ENCODE measurements around the gene PTAR1. TPM values are rescaled to one million over a fixed set of nuclear protein-coding genes. Genes with fewer than 3 reads are reported as not detected.

PTAR1 gene
- polyA plus RNA-seq, 4 donors: 48.0 to 64.6 (median 53.0) TPM

- no peak for DNase-seq (ENCODE audit: low read depth in 4 of 4, low spot score in 2 of 4)
These were observed 81.9 kb downstream of the PTAR1 start for GRCh38 chr9:69677931-69678330.

- no peak for DNase-seq (ENCODE audit: low read depth in 4 of 4, low spot score in 2 of 4)
These were observed 84.2 kb downstream of the PTAR1 start for GRCh38 chr9:69675563-69675962.

- DNase-seq (ENCODE audit: low read depth in 4 of 4, low spot score in 2 of 4): no peak
These were observed 84.9 kb downstream of the PTAR1 start for GRCh38 chr9:69674716-69675438.

- DNase-seq (ENCODE audit: low read depth in 4 of 4, low spot score in 2 of 4): peak in 1 of 4 donors; percentile 8
These were observed 85.6 kb downstream of the PTAR1 start for GRCh38 chr9:69674112-69674685.

- no peak for DNase-seq (ENCODE audit: low read depth in 4 of 4, low spot score in 2 of 4)
These were observed 86.5 kb downstream of the PTAR1 start for GRCh38 chr9:69673311-69673640.

- peak; percentile 65 to 89 (median 80) for DNase-seq (ENCODE audit: low read depth in 4 of 4, low spot score in 2 of 4)
These were observed 87.1 kb downstream of the PTAR1 start for GRCh38 chr9:69672596-69673310.

- DNase-seq (ENCODE audit: low read depth in 4 of 4, low spot score in 2 of 4): peak in 1 of 4 donors; percentile 56
These were observed 87.8 kb downstream of the PTAR1 start, which contains the start of gene APBA1 for GRCh38 chr9:69671879-69672595. Gene APBA1 (minus strand): TSS chr9:69672371.

GRCh38 chr9:69671311-69671878, 88.4 kb downstream of the PTAR1 start:
- DNase-seq (ENCODE audit: low read depth in 4 of 4, low spot score in 2 of 4): no peak

- no peak for DNase-seq (ENCODE audit: low read depth in 4 of 4, low spot score in 2 of 4)
These were observed 92.5 kb downstream of the PTAR1 start for GRCh38 chr9:69667306-69667705.

- DNase-seq (ENCODE audit: low read depth in 4 of 4, low spot score in 2 of 4): no peak
These were observed 99.5 kb downstream of the PTAR1 start for GRCh38 chr9:69660304-69660703.

Other genes starting within 250 kb of the PTAR1 start
- 10 to 100 TPM; 13.6 to 17.8 (median 16.6) TPM for gene APBA1, start 87.6 kb downstream of the PTAR1 start, polyA plus RNA-seq (ENCODE audit: insufficient read length in 4 of 4)
- gene CFAP95, start 60.8 kb upstream of the PTAR1 start, polyA plus RNA-seq (ENCODE audit: insufficient read length in 4 of 4): 1 to 10 TPM; 1.3 to 2.0 (median 1.6) TPM

All from left renal cortex interstitium (tissue), 4 donors.